GM21526 (cell line): ENCODE measurements around the gene SYT8.

ENCODE experiments used
- ATAC-seq: cut with Tn5 transposase; IDR thresholded peaks from one replicate; pipeline ENCODE4 v1.9.1; 2021; ENCODE audit warnings: moderate library complexity; ENCODE audit not compliant: unreplicated experiment, low FRiP score

Gene SYT8

DNA sequence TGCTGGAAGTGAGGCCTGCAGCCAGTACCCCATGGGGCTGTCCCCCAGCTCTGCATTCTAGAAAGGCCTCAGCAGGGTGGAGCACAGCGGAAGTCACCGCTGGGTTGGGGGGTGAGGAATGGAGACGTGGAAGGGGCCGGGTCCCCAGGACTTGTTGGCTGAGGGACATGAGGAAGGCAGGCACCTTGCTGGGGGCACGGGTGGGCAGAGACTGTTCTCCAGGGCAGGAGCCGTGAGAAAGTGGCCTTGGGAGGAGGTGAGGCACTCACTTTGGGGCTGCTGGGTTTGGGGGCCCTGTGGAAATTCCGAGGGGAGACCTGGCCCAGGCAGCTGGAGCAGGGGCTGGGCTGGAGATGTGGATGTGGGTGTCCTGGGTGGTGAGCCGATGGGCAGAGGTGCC lies 9.0 kb downstream of the SYT8 start:
- ATAC-seq: no peak

DNA sequence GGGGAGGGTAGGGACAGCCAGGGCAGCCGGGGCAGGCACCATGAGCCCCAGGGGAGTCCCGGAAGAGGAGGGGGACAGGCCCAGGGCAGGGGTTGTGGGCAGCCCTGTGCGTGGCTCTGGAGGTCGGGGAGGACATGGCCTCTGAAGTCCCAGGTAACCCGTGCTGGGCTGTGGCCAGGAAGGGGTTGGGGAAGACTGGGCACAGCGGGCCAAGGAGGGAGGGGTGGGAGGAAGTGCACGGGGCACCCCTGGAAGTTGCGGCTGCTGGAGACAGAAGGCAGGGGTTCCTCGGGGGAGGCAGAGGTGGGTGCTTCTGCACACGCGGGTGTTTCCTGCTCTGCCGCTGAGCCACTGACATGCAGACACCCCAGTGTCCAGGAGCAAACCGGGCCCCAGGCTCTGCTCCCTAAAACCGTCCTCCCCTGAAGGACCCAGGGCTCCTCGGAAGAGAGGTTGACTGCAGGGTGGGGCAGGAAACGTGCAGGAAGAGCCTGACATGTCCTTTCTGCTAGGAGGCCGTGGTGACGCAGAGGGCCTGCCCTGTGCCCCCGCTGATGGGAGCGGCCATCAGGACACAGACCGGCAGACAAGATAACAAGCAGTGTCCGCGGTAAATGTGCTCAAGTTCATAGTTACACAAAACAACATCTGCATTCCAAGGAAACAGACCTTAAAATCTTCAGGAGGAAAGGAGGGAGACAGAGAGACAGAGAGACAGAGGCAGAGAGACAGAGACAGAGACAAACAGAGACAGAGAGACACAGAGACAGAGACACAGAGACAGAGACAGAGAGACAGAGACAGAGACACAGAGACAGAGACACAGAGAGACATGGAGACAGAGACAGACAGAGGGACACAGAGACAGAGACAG lies 9.7 kb downstream of the SYT8 start:
- no peak for ATAC-seq

DNA sequence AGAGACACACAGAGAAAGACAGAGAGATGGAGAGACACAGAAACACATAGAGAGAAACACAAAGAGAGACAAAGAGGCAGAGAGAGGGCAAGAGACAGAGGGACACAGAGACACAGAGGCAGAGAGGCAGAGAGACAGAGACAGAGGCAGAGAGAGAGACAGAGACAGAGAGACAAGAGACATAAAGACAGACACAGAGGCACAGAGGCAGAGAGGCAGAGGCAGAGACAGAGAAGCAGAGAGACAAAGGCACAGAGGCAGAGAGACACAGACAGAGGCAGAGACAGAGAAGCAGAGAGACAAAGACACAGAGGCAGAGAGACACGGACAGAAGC lies 10.3 kb downstream of the SYT8 start:
- ATAC-seq: no peak

DNA sequence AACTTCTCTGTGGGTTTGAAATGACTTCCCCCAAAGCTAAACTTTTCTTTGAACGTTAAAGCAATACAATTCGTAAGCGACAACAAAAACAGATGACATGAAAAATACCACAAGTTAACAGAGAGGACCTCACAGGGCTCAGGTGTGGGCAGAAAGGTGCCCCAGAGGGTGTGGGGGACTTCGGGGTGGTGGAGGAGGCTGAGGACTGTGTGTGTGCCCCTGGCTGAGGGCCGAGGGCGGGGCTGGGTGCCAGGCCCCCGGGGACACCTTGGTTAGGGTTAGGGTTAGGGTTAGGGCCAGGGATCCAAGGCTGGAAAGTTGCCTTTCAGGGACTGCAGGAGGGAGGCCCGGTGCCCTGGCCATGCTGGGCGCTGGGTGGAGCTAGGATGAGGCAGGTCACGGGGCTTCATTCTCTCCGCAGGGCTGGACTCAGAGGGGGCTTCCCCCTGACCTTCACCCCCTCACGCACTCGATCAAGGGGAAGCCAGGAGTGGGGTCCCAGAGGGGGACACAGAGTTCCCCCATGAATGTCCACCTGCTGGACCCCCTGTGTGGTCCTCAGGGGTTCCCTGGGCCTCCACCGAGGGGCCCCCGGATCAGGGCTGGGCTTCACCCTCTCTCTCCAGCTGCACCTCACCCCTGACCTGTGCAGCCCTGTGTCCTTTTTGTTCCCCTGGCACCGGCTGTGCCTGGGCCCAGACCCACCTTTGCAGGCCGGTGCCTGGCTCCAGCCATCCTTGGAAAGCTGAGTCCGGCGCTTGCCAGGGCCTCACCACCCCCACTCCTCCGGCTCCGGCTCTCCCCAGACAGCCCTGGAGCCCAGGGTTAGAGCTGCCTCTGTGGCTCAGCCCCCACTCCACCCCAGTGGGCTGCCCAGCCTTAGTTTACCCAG lies 11.0 kb downstream of the SYT8 start:
- ATAC-seq: no peak

DNA sequence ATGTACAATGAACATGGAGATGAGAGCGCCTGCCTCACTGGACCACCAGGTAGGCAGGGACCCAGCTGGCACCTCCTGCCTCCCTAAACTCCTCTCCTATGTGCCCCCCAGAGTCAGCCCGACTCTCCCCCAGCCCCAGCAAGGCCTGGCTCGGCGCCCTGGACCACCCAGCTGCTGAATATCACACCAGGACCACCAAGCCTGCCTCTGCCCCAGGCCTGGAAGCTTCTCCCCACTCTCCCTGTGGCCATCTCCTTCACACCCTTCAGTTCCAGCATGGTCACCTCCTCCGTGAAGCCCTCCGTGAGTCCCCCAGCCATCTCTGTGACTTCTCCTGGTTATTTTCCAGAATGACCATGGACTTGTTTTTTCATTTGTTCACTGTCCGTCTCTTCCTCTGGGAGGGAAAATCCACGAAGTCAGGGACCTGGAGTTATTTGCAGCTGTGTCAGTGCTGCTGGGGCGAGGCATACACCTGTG lies 11.7 kb downstream of the SYT8 start:
- no peak for ATAC-seq

DNA sequence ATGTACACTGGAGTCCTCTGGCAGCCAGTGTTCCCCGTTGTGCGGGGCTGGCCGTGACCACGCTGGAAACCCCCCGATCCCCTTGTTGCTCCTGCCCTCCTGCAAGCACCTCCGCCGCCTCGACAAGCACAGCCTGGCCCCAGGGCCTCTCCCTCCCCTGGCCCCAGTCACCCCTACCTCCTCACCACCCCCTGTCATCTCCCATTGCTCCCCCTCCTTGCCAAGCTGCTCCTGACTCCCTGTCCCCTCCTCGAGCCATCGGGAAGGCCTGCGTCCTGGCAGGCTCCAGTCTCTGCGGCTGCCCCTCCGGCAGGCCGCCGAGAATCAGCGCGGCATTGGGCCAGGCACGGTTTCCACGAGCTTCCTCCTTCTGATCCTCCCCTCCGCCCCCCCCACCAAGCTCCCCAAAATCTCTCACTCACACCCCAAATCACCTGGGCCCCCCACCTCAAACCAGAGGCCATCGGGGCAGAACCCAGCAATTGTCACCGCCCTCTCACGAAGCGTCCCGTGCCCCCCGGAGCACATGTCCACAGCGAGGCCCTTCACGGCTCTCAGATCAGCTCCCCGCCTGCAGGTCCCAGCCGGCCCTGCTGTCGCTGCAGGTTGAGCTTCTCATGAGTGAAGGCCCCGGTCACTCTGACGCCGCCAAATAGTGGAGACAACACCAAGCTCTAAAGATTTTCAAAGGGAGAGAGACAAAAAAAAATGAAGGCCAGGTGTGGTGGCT lies 12.4 kb downstream of the SYT8 start:
- no peak for ATAC-seq

DNA sequence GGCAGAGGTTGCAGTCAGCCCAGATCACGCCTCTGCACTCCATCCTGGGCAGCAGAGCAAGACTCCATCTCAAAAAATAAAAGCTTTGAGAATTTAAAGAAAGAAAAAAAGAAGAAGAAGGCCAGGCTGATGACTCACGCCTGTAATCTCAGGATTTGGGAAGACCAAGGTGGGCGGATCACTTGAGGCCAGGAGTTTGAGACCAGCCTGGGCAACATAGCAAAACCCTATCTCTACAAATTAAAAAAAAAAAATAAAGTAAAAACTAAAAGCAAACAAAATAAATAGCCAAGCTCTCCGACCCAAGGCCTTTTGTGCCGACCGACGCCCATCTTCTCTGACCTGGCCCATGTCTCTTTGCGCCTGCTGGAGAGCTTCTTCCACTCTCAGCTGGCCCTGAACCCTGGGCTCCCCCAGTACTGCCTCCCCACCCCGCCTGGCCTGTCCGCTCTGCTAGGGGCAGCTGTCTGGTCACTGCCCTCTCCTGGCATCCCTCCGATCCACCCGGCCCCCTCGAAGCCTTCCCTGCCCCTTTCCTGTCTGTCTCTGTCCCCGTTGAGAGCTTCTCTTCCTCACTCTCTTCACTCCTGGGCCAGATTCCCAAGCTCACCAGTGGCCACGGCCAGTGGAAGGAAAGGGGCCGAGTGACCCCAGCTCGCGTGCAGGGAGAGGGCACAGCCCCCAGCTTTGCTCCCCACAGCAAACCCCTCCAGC lies 13.3 kb downstream of the SYT8 start:
- ATAC-seq: no peak

DNA sequence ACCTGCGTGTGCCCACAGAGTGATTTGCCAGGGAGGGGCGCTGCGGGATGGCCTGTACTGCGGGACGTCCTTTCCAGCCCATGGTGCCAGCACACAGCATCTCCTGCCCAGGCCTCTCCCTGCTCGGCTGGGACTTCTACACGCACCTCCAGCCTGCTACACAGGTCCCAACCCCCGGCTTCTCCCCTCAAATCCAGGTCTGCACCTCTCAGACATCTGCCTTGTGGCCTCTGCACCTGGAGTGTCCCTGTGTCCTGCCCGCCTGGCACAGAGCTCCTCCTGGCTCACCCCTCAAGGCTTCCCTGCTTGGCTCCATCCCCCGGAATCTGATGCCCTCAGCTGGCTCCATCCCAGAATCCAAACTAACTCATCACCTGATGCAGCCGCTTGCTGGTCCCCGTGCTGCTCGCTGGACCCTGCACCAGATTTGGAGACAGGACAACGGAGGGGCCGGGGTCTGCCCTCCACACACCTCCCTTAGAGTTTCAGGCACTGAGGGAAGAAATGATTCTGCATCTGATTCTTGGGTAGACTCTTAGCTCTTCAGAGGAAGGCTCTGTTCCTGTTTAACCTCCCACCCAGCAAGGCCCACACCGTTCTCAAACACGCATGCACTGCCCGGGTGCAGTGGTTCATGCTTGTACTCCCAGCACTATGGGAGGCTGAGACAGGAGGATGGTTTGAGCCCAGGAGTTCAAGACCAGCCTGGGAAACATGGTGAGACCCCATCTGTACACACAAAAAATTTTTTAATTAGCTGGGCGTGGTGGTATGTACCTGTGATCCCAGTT lies 14.0 kb downstream of the SYT8 start:
- no peak for ATAC-seq

DNA sequence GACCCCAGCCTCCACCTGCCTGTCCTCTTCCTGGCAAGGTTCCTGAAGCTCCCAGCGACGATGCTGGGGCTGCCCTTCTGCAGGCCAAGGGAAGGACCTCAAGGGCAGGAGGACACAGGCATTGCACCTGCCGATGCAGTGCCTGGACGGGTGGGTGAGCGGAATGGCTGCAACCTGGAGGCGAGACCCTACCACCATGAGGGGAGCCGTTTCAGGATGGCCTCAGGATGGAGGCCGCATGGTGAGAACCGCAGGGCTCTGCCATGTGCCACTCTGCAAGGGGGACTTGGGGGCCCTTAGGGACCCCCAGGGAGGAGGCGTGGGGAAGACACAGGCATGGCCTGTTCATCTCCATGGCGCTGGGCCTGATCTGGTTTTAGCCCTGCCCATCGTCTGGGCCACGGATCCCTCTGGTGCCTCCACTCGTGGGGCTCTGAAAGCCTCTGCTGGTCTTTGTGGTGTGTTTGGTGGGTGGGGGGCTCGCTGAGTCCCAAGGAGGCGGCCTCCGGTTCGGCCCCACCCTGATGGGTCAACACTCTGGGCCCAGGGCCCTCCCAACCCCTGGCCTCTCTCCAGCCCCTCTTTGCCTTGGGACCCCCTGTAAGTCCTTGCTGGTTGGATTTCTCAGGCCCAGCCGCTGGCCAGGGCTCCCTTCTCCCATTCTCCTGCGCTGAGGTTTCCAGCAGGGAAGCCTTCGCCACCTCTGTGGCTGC lies 16.8 kb downstream of the SYT8 start:
- no peak for ATAC-seq

DNA sequence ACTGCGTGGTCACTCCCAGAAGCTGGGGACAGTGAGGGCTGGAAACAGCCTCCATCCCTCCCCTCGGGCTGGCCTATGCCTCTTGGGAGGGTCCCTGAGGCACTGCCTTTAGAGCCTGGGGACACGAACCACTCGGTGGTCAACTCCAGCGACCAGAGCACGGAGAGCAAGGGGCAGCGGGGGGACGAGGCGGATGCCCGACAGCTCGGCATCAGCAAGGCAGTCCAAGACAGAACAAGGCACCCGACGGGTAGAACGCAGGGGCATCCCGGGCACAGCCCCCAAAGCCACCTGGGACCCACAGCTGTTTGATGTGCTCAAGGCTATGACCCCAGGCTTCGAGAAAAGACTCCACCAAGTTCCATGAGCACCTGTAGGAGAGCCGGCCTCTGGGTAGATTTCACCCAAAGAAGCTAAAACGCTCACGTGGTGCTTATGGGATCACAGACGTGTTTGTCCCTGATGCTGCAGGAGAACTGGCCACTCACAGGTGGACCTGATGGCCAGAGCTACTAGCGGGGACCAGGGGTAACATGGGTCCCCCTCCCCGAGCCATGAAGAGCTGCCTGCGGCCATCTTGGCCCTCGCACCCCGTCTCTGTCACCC lies 17.6 kb downstream of the SYT8 start:
- no peak for ATAC-seq

DNA sequence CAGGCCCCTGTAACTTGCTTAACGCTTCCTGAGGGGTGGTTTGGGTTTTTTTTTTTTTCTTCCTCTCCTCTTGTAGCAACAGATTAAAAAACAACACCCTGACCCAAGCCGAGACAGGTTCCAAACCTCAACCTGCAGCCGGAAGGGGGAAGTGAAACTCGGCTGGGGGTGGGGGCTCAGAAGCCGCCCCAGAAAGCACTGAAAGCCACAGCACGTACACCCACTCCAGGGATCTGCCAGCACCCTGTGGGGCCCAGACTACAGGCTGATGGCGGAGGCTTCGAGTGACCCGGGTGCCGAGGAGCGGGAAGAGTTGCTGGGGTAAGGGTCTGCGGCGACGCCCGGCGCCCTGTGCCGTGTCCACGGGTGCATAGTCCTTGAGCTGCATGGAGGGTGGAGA lies 18.1 kb downstream of the SYT8 start, which contains the start of gene LSP1:
LSP1 (plus strand) TSS at position 208 of the 400 bp plus-strand sequence; CDS start at position 269, 61 bp downstream.
- peak; percentile 47 for ATAC-seq

DNA sequence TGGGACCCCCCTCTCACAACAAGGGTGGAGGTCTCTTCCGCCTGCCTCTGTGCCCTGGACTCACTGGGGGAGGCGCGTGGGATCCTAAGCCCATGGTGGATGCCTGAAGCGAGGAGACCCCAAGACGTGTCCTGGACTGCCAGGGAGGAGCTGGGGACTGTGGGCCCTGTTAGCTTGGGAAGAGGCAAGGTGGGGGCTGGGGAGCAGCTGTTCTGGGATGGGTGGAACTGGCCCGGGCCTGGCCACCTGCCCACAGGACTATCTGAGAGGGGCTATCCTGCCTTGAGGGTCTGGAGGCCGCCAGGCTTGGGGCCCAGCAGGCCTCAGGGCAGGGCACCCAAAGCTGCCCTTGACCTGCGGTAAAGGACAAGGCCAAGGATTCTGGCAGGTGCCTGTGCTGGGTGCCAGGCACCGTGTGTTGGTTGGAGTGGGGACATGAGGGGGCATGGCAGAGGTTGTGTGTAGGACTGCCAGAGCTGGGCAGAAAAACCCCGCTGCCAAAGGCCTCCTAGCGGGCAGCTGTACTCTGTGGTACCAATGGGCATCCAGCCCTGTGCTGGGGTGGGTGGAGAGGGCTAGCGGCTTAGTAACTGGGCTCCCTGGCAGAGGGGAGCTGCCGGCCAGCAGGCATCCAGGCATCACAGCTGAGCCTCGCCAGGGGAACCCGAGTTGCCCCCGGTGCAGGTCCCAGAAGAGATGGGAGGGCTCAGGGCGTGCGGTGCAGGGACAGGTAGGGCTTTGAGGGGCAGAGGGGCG lies 18.8 kb downstream of the SYT8 start:
- ATAC-seq: no peak

DNA sequence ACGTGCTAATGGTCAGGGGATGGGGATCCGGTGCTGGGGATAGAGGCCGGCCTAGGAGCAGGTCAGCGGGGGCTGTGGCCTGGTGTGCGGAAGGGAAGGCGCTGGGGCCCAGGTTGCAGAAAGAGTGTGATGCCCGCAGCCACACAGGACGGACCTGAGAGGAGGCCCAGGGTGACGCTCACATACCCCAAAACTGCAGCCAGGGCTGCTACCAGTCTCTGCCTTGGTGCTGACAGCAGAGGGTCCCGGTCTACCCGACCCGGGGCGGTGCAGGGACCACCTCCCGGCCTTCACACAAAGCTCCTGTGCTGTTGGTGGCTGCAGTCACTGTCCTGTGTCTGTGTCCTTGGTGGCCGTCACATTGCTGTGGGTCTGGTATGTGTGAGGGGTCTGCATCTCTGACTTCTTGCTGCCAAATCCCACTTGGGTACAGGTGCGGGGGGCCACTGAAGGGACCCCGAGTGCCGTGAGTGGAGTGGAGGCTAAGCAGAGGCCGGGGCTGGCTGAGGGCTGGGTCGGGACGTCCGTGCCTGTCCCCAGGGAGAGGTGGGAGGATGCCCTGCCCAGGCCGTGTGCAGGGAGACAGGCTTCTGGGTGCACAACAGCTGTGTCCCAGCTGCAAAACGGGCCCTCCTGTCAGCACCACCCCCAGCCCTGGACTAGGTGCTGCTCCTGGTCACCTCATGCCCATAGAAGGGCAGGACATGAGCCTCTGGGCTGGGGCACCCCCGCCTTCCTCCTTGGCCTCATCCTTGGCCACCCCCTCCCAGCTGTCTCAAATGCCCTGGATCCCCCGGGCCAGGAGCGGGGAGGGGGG lies 19.6 kb downstream of the SYT8 start:
- no peak for ATAC-seq

DNA sequence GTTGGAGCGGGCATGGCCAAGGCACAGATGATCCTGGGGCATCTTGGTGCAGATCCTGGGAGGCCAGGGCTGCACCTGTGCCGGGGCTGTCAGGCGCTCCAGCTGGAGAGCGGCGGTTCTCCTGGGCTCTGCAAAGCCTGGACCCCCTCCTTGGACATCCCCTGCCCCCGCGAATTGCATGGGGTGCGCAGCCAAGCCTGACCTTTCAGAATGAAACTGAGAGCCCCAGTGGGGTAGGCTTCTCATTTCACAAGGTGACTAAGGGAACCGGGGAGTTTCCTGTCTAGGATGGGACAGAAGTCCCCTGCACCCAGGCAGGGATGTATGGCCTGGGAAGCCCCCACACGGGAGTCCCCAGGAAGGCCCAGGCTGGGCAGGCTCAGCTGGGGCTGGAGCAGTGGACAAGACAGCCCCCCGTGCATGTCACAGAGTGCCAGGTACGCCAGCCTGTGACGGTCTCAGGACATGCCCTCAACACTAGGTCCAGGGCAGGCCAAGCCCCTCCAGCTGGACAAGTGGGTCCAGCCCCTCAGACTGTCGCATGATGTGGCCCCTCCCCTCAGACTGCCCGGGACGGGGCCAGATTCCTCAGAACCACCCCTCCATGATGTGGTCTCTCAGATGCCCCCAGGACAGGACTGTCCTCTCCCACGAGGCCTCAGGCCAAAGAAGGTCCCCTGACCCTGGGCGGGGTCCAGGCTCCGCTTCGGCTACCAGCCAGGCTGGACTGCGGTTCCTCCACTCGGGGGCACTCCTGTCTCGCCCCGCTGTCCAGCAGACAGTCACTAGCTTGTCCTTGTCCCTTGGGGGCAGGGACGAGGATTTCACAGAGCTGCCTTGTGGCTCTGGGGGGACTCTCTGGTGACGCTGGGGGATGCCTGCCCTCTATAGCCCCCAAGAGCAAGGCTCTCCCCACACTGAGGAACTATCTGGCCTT lies 20.4 kb downstream of the SYT8 start:
- peak; percentile 29 for ATAC-seq

DNA sequence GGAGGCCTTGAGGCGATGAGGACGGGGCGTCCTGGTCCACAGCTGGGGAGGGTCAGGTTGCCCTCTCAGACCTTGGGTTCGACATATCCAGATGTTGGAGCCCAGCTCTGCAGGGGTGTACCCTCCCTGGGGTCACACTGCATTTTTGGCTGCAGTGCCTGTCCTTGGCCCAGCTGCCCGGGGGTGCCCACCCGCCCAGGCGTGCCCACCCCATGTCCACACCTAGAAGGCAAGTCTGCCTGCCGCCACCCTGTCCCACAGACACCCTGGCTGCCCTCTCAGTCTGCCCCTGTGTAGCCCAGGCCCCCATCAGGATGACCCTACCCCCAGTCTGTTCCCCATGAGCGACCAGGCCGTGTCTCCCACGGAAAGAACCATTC lies 21.1 kb downstream of the SYT8 start:
- no peak for ATAC-seq
